Progenitor cell of endocrine pancreas (in vitro differentiated cells): ENCODE measurements around the gene CHD9. TPM values are rescaled to one million over a fixed set of nuclear protein-coding genes. Genes with fewer than 3 reads are reported as not detected.

Source experiments
- DNase-seq: peaks from one replicate; pipeline ENCODE4 v3.0.0; 2021; ENCODE audit warnings: low spot score; ENCODE audit not compliant: unreplicated experiment
- H3K27ac Mint-ChIP-seq: 2 replicates; pipeline ENCODE4 v1.8.0; 2021; ENCODE audit warnings: mild to moderate bottlenecking, moderate library complexity, mixed read lengths
- H3K27me3 Mint-ChIP-seq: 2 replicates; pipeline ENCODE4 v1.8.0; 2021; ENCODE audit warnings: mixed read lengths
- H3K36me3 Mint-ChIP-seq: 2 replicates; pipeline ENCODE4 v1.8.0; 2022; ENCODE audit warnings: mixed read lengths; ENCODE audit not compliant: insufficient read depth
- H3K4me1 Mint-ChIP-seq: 2 replicates; pipeline ENCODE4 v1.8.0; 2021; ENCODE audit warnings: low read depth, mixed read lengths
- H3K4me3 Mint-ChIP-seq: 2 replicates; pipeline ENCODE4 v1.8.0; 2021; ENCODE audit warnings: low read depth, mild to moderate bottlenecking, moderate library complexity, mixed read lengths
- H3K9me3 Mint-ChIP-seq: 2 replicates; pipeline ENCODE4 v1.8.0; 2021; ENCODE audit warnings: low read depth, mixed read lengths
- total RNA-seq: library from RNA; stranded (reverse); gene quantifications from 2 replicates; pipeline ENCODE4 v1.2.1, GENCODE V29; 2021
- TF ChIP-seq, protein P1 (sequence below): fragments of 200-600 bp; sonication (generic); IDR thresholded peaks from one replicate; pipeline ENCODE4 v1.5.0; 2021; ENCODE audit warnings: antibody characterized with exemption, mild to moderate bottlenecking; ENCODE audit not compliant: unreplicated experiment

The CHD9 gene
- total RNA-seq, 1 donor from 2014 or later = 67.7 TPM

- H3K27me3 Mint-ChIP-seq = peaks cover 2% of the 10 kb centered on the region
These were observed 27.7 kb downstream of the CHD9 start for GRCh38 chr16:53082509-53082908.

DNA sequence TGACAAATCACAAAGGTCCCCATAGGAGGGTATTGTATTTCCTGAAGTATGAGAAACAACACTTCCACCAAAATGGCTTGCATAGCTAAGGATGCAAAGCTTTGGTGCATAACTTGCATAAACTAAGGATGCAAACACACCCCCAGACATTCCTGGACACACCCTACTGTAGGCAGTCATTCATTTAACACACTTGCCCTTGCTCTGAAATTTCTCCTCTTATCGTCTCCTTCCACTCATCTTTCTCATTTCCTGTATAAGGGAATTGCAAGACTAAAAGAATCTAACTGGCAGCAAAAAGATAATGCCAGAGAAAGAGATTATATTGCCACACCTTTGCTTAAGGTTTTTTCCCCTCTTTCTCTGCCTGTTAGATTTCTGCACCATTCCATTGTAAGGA lies 28.3 kb downstream of the CHD9 start:
- Mint-ChIP-seq H3K4me3 (no peak overlapping the region), H3K27ac (no peak overlapping the region), H3K9me3 (peaks cover 2% of the 10 kb centered on the region), H3K27me3 (peaks cover 2% of the 10 kb centered on the region), H3K36me3 (peaks cover 2% of the 10 kb centered on the region), H3K4me1 (peaks cover 1% of the 10 kb centered on the region)
- TF ChIP-seq, protein P1, sequence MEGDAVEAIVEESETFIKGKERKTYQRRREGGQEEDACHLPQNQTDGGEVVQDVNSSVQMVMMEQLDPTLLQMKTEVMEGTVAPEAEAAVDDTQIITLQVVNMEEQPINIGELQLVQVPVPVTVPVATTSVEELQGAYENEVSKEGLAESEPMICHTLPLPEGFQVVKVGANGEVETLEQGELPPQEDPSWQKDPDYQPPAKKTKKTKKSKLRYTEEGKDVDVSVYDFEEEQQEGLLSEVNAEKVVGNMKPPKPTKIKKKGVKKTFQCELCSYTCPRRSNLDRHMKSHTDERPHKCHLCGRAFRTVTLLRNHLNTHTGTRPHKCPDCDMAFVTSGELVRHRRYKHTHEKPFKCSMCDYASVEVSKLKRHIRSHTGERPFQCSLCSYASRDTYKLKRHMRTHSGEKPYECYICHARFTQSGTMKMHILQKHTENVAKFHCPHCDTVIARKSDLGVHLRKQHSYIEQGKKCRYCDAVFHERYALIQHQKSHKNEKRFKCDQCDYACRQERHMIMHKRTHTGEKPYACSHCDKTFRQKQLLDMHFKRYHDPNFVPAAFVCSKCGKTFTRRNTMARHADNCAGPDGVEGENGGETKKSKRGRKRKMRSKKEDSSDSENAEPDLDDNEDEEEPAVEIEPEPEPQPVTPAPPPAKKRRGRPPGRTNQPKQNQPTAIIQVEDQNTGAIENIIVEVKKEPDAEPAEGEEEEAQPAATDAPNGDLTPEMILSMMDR = no peak
- no peak for DNase-seq

More at GRCh38 chr16:53082509-53082908, 27.7 kb downstream of the CHD9 start:
- H3K36me3 Mint-ChIP-seq = peaks cover 4% of the 10 kb centered on the region
- no peak overlapping the region for H3K27ac Mint-ChIP-seq
- DNase-seq = no peak
- H3K4me1 Mint-ChIP-seq = peaks cover 1% of the 10 kb centered on the region
- TF ChIP-seq, protein P1 = no peak
- peaks cover 4% of the 10 kb centered on the region for H3K9me3 Mint-ChIP-seq
- no peak overlapping the region for H3K4me3 Mint-ChIP-seq

- TF ChIP-seq, protein P1 = no peak
- peaks cover 1% of the 10 kb centered on the region for H3K4me1 Mint-ChIP-seq
- H3K4me3 Mint-ChIP-seq = no peak overlapping the region
- no peak for DNase-seq
- H3K36me3 Mint-ChIP-seq = no peaks in the 10 kb centered on the region
- H3K9me3 Mint-ChIP-seq = no peaks in the 10 kb centered on the region
- H3K27me3 Mint-ChIP-seq = peaks cover 2% of the 10 kb centered on the region
- no peak overlapping the region for H3K27ac Mint-ChIP-seq
These were observed 29.4 kb downstream of the CHD9 start for GRCh38 chr16:53084141-53084541.

GRCh38 chr16:53084746-53085334 lies 30.0 kb downstream of the CHD9 start:
- Mint-ChIP-seq H3K27ac (no peak overlapping the region), H3K4me1 (peaks cover 1% of the 10 kb centered on the region)
- TF ChIP-seq, protein P1 = no peak

DNA sequence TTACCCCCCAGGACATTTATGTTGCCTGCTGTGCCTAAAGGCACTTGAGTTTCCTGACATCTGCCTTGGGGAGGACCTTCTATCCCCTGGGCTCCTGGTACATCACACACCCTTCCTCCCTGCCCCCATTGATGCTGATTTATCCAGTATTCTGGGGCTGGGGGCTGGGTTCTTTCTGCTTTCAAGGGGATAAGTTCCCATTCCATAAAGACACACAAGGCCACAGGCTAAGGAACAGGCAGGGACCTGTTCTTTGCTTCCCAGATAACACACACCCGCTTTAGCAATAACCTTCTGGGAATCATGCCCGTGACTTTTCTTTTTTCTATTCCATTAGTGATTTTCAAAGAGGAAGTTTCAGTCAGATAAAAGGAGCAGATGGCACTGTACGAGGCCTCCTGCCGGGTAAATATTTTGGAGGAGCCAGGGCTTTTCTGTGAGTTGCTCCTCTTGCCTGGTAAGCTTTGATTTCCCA lies 30.6 kb downstream of the CHD9 start:
- no peak for DNase-seq
- Mint-ChIP-seq H3K4me1 (peaks cover 1% of the 10 kb centered on the region), H3K36me3 (no peaks in the 10 kb centered on the region), H3K4me3 (no peak overlapping the region), H3K9me3 (no peaks in the 10 kb centered on the region), H3K27me3 (peaks cover 2% of the 10 kb centered on the region), H3K27ac (peak overlapping the region; percentile 48)
- TF ChIP-seq, protein P1 = no peak

More at GRCh38 chr16:53084746-53085334, 30.0 kb downstream of the CHD9 start:
- H3K36me3 Mint-ChIP-seq = no peaks in the 10 kb centered on the region
- H3K9me3 Mint-ChIP-seq = no peaks in the 10 kb centered on the region
- peaks cover 2% of the 10 kb centered on the region for H3K27me3 Mint-ChIP-seq
- H3K4me3 Mint-ChIP-seq = no peak overlapping the region
- no peak for DNase-seq
